ENCODE data around the gene RPL13A. TPM values are rescaled to one million over a fixed set of nuclear protein-coding genes. Genes with fewer than 3 reads are reported as not detected.
A peak's percentile ranks its signal among the peaks of the same experiment; 100 is the strongest.

Gene RPL13A
- total and polyA plus RNA-seq, 2 of the 13 experiments (the other 11 are each of a cell fraction or from before 2014, with no cell fraction given), result 2,601 to 3,407 TPM

DNA sequence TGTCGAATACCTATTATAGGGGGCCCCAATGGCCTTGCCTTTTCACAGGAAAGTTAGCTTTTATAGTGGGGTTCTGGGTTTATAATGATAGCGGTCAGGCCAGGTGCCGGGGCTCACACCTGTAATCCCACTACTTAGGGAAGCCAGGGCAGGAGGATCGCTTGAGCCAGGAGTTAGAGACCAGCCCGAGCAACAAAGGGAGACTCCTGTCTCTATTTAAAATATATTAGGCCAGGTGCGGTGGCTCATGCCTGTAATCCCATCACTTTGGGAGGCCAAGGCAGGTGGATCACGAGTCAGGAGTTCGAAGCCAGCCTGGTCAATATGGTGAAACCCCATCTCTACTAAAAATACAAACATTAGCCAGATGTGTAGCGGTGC is 16.2 kb downstream of the RPL13A start:
- no peak for FAIRE-seq

More for the DNA sequence above, 16.2 kb downstream of the RPL13A start:
- intact Hi-C loops (cut with micrococcal nuclease; ENCODE audit: unreplicated experiment), result loop anchor here (1.0 kb wide), 1 partner anchor 67 kb away; no protein-coding TSS in a partner anchor
- Histone ChIP-seq H3K9me3 (ENCODE audit: low read length) (no peaks in the 10 kb centered on the region), H3K9ac (ENCODE audit: insufficient read depth, low read depth, low read length) (no peak overlapping the region), H3K27me3 (ENCODE audit: control insufficient read depth in 1 of 2, insufficient read depth in 2 of 2, low read length in 2 of 2) (no peaks in the 10 kb centered on the region), H4K20me1 (ENCODE audit: insufficient read depth, low read length) (peaks cover 13% of the 10 kb centered on the region; the same call in 1 of the 2 replicates), H3K4me3 (replicated peaks in 1 of 3; ENCODE audit: insufficient read depth in 1 of 3, low read depth in 2 of 3, low read length in 3 of 3) (0 out of 6 replicates have a peak overlapping the region, but pooled peaks of 1 of the 3 experiments have one; percentile 46), H3K4me2 (ENCODE audit: low read depth, low read length) (peak overlapping the region; percentile 68), H3K27ac (ENCODE audit: extremely low read length, insufficient read depth, low read length) (no peak overlapping the region), H3K79me2 (ENCODE audit: insufficient read depth, low read length) (no peaks in the 10 kb centered on the region), H3K4me1 (ENCODE audit: insufficient read depth, low read length) (peaks cover 54% of the 10 kb centered on the region), H2AFZ (ENCODE audit: low read length) (no peak overlapping the region), H3K36me3 (replicated peaks in 1 of 2; ENCODE audit: control insufficient read depth in 1 of 2, insufficient read depth in 2 of 2, low read length in 2 of 2) (peaks cover 5 to 11% of the 10 kb centered on the region in 2 experiments; a peak in 4 of 5 replicates)
- DNase-seq (ENCODE audit: low spot score), result no peak
- BruUV-seq (replicated peaks), result no TSS peak
- TF ChIP-seq TOPORS (CRISPR knock-in tag; IDR thresholded peaks at IDR 0.05) (no peak), ZNF256 (CRISPR knock-in tag; conservative IDR thresholded peaks at IDR 0.05) (no peak), ATAD3A (CRISPR knock-in tag; IDR thresholded peaks at IDR 0.05) (no peak), ESRRA (CRISPR knock-in tag; IDR thresholded peaks at IDR 0.05; ENCODE audit: low read depth) (no peak), ZBTB7A (CRISPR knock-in tag; IDR thresholded peaks at IDR 0.05) (no peak), ATM (IDR thresholded peaks at IDR 0.05; ENCODE audit: borderline replicate concordance) (no peak), PITX1 (CRISPR knock-in tag; IDR thresholded peaks at IDR 0.05) (no peak), ZNF3 (CRISPR knock-in tag; IDR thresholded peaks at IDR 0.05) (no peak), PTBP1 (IDR thresholded peaks at IDR 0.05; ENCODE audit: low read depth, low read length, poor library complexity, severe bottlenecking) (no peak), ZNF335 (CRISPR knock-in tag; IDR thresholded peaks at IDR 0.05) (no peak), ZNF451 (CRISPR knock-in tag; IDR thresholded peaks at IDR 0.05) (no peak)
- TF ChIP-seq, protein P1, sequence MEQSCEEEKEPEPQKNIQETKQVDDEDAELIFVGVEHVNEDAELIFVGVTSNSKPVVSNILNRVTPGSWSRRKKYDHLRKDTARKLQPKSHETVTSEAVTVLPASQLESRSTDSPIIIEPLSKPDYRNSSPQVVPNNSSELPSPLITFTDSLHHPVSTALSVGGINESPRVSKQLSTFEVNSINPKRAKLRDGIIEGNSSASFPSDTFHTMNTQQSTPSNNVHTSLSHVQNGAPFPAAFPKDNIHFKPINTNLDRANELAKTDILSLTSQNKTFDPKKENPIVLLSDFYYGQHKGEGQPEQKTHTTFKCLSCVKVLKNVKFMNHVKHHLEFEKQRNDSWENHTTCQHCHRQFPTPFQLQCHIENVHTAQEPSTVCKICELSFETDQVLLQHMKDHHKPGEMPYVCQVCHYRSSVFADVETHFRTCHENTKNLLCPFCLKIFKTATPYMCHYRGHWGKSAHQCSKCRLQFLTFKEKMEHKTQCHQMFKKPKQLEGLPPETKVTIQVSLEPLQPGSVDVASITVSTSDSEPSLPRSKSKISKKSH (CRISPR knock-in tag; IDR thresholded peaks at IDR 0.05; ENCODE audit: borderline replicate concordance), result no peak
- TF ChIP-seq, protein P2, sequence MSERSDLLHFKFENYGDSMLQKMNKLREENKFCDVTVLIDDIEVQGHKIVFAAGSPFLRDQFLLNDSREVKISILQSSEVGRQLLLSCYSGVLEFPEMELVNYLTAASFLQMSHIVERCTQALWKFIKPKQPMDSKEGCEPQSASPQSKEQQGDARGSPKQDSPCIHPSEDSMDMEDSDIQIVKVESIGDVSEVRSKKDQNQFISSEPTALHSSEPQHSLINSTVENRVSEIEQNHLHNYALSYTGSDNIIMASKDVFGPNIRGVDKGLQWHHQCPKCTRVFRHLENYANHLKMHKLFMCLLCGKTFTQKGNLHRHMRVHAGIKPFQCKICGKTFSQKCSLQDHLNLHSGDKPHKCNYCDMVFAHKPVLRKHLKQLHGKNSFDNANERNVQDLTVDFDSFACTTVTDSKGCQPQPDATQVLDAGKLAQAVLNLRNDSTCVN (CRISPR knock-in tag; IDR thresholded peaks at IDR 0.05; ENCODE audit: borderline replicate concordance), result no peak
- TF ChIP-seq, protein P3, sequence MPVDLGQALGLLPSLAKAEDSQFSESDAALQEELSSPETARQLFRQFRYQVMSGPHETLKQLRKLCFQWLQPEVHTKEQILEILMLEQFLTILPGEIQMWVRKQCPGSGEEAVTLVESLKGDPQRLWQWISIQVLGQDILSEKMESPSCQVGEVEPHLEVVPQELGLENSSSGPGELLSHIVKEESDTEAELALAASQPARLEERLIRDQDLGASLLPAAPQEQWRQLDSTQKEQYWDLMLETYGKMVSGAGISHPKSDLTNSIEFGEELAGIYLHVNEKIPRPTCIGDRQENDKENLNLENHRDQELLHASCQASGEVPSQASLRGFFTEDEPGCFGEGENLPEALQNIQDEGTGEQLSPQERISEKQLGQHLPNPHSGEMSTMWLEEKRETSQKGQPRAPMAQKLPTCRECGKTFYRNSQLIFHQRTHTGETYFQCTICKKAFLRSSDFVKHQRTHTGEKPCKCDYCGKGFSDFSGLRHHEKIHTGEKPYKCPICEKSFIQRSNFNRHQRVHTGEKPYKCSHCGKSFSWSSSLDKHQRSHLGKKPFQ (CRISPR knock-in tag; IDR thresholded peaks at IDR 0.05; ENCODE audit: insufficient replicate concordance), result no peak
- TF ChIP-seq, protein P4, sequence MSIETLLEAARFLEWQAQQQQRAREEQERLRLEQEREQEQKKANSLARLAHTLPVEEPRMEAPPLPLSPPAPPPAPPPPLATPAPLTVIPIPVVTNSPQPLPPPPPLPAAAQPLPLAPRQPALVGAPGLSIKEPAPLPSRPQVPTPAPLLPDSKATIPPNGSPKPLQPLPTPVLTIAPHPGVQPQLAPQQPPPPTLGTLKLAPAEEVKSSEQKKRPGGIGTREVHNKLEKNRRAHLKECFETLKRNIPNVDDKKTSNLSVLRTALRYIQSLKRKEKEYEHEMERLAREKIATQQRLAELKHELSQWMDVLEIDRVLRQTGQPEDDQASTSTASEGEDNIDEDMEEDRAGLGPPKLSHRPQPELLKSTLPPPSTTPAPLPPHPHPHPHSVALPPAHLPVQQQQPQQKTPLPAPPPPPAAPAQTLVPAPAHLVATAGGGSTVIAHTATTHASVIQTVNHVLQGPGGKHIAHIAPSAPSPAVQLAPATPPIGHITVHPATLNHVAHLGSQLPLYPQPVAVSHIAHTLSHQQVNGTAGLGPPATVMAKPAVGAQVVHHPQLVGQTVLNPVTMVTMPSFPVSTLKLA (IDR thresholded peaks at IDR 0.05), result no peak
- ChIA-PET CTCF (ENCODE audit: low intra/inter-chr PET ratio, low total read pairs) (interaction anchor here (2.5 kb wide), 1 partner anchor 43 kb away, joined by 28 read pairs; no protein-coding TSS in a partner anchor), POLR2A (interaction anchor here (1.0 to 1.8 kb wide), 6 partner anchors 8 to 67 kb away, joined by 3 to 7 read pairs (median 4); partner anchors contain the start of genes ALDH16A1 and RPL13A)
- in situ Hi-C loops (cut with HindIII; ENCODE audit: extremely low pct_ligation_motif_present, low pct_unique_long_range_greater_than_20kb), result no loop called here
- 33% methylated on average over 8 of the region's 9 CpGs for WGBS (ENCODE audit: low lambda C conversion rate)
- no peak for ATAC-seq

Data from HepG2 (cell line).